ENCODE results near the gene PIM2.

GRCh38 chrX:48965959-48966358, 47.1 kb upstream of the PIM2 start:
- TF ChIP-seq, protein P1, sequence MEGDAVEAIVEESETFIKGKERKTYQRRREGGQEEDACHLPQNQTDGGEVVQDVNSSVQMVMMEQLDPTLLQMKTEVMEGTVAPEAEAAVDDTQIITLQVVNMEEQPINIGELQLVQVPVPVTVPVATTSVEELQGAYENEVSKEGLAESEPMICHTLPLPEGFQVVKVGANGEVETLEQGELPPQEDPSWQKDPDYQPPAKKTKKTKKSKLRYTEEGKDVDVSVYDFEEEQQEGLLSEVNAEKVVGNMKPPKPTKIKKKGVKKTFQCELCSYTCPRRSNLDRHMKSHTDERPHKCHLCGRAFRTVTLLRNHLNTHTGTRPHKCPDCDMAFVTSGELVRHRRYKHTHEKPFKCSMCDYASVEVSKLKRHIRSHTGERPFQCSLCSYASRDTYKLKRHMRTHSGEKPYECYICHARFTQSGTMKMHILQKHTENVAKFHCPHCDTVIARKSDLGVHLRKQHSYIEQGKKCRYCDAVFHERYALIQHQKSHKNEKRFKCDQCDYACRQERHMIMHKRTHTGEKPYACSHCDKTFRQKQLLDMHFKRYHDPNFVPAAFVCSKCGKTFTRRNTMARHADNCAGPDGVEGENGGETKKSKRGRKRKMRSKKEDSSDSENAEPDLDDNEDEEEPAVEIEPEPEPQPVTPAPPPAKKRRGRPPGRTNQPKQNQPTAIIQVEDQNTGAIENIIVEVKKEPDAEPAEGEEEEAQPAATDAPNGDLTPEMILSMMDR (conservative IDR thresholded peaks at IDR 0.05): no peak
- TF ChIP-seq EZH2 (IDR thresholded peaks at IDR 0.05; ENCODE audit: low read depth): no peak
